Endothelial cell of umbilical vein (primary cell): Measurements from ENCODE around the gene HOXA3. TPM values are rescaled to one million over a fixed set of nuclear protein-coding genes. Genes with fewer than 3 reads are reported as not detected.
A peak's percentile ranks its signal among the peaks of the same experiment; 100 is the strongest.

Source experiments
- BruUV-seq: library from RNA; stranded (reverse); fragments of 400-500 nt; replicated peaks from 2 replicates; lab custom pipeline; 2021; lab: Mats Ljungman, UMichigan
- CTCF ChIA-PET: fragments of 300-600, 350-600 bp; sonication (Branson Sonifier 250); formaldehyde crosslinking; loops from one replicate; lab custom pipeline; 2021; ENCODE audit warnings: antibody characterized with exemption, inconsistent platforms; lab: Charles Lee
- POLR2A ChIA-PET: fragments of 300-600, 350-600 bp; sonication (Branson Sonifier 250); formaldehyde crosslinking; loops from one replicate; lab custom pipeline; 2021; ENCODE audit warnings: antibody characterized with exemption, inconsistent platforms; lab: Charles Lee
- DNase-seq: peaks from one replicate; pipeline ENCODE4 v3.0.0-alpha.2; 2011; ENCODE audit warnings: low read depth, low spot score
- FAIRE-seq: peaks from 2 replicates; lab custom pipeline; 2011; peaks lifted over from hg19 to GRCh38; lab: Jason Lieb, UNC
- H2AFZ ChIP-seq: 2 replicates; pipeline ENCODE4 v1.6.0; 2012; ENCODE audit warnings: low read depth, low read length, control low read depth, inconsistent platforms
- H3K27ac ChIP-seq: 2 replicates; pipeline ENCODE4 v1.5.1; 2011; ENCODE audit warnings: low read depth, mild to moderate bottlenecking, control low read depth, low read length, moderate library complexity; ENCODE audit not compliant: insufficient read depth
- H3K27me3 ChIP-seq, 2 experiments: 2 replicates each; pipeline versions ENCODE4 v1.6.0 to v1.6.1; 2011; ENCODE audit warnings: low read length in 2 of 2, mixed read lengths in 1 of 2; ENCODE audit not compliant: control insufficient read depth in 2 of 2, insufficient read depth in 2 of 2
- H3K36me3 ChIP-seq, 2 experiments: 2 replicates in 1 of 2; 3 replicates in 1 of 2; pipeline ENCODE4 v1.5.1; 2011; ENCODE audit warnings: low read length in 2 of 2, mild to moderate bottlenecking in 1 of 2, moderate library complexity in 1 of 2; ENCODE audit not compliant: control insufficient read depth in 2 of 2, insufficient read depth in 2 of 2; ENCODE audit errors: extremely low read depth in 1 of 2
- H3K4me1 ChIP-seq: 3 replicates; pipeline ENCODE4 v1.5.1; 2011; ENCODE audit warnings: mild to moderate bottlenecking, low read length; ENCODE audit not compliant: control insufficient read depth, insufficient read depth; ENCODE audit errors: extremely low read depth
- H3K4me2 ChIP-seq: 2 replicates; pipeline ENCODE4 v1.6.1; 2011; ENCODE audit warnings: low read length, control low read depth, mixed read lengths; ENCODE audit not compliant: insufficient read depth
- H3K4me3 ChIP-seq, 3 experiments: fragments of 200-600 bp in 1 of 3; sonication (generic), shearing (Covaris generic) in 1 of 3; replicated peaks in 1 of 3; 2 replicates each; pipeline ENCODE4 v1.5.1; 2011 to 2016; ENCODE audit warnings: control low read depth in 3 of 3, low read length in 3 of 3, mild to moderate bottlenecking in 2 of 3, inconsistent platforms in 1 of 3, low read depth in 1 of 3, moderate library complexity in 1 of 3; ENCODE audit not compliant: insufficient read depth in 1 of 3
- H3K79me2 ChIP-seq: 2 replicates; pipeline ENCODE4 v1.6.0; 2012; ENCODE audit warnings: low read length, inconsistent platforms; ENCODE audit not compliant: control insufficient read depth, insufficient read depth
- H3K9ac ChIP-seq: replicated peaks from 2 replicates; pipeline ENCODE3; 2011; ENCODE audit warnings: low read length, control low read depth; ENCODE audit not compliant: insufficient read depth; ENCODE audit errors: extremely low read depth
- H3K9me1 ChIP-seq: replicated peaks from 3 replicates; pipeline ENCODE4 v1.6.0; 2011; ENCODE audit warnings: mild to moderate bottlenecking, low read length; ENCODE audit not compliant: control insufficient read depth, insufficient read depth; ENCODE audit errors: extremely low read depth
- H3K9me3 ChIP-seq: replicated peaks from 2 replicates; pipeline ENCODE4 v1.5.1; 2012; ENCODE audit warnings: low read length, inconsistent platforms; ENCODE audit not compliant: control insufficient read depth, insufficient read depth
- H4K20me1 ChIP-seq: replicated peaks from 2 replicates; pipeline ENCODE3; 2011; ENCODE audit warnings: mild to moderate bottlenecking, low read length; ENCODE audit not compliant: control insufficient read depth, insufficient read depth; ENCODE audit errors: extremely low read depth
- EZH2 ChIP-seq: IDR thresholded peaks from 2 replicates; pipeline ENCODE4 v1.6.1; 2012; ENCODE audit warnings: borderline replicate concordance, low read depth, mild to moderate bottlenecking, moderate library complexity, low read length, inconsistent platforms; ENCODE audit not compliant: severe bottlenecking
- FOS ChIP-seq: IDR thresholded peaks from 2 replicates; pipeline ENCODE4 v1.6.1; 2011; ENCODE audit warnings: mild to moderate bottlenecking, low read length, moderate library complexity, borderline replicate concordance; ENCODE audit not compliant: insufficient read depth
- GATA2 ChIP-seq: IDR thresholded peaks from 2 replicates; pipeline ENCODE4 v1.7.0; 2011; ENCODE audit warnings: low read depth, mild to moderate bottlenecking, moderate library complexity, mixed read lengths, low read length; ENCODE audit not compliant: insufficient read length, insufficient read depth
- JUN ChIP-seq: IDR thresholded peaks from 2 replicates; pipeline ENCODE4 v1.6.1; 2011; ENCODE audit warnings: borderline replicate concordance, low read depth; ENCODE audit not compliant: insufficient read length, insufficient read depth
- MAX ChIP-seq: IDR thresholded peaks from 2 replicates; pipeline ENCODE4 v1.6.1; 2011; ENCODE audit not compliant: insufficient read depth, insufficient read length
- MYC ChIP-seq: IDR thresholded peaks from one replicate; pipeline ENCODE4 v1.6.1; 2011; ENCODE audit warnings: mild to moderate bottlenecking, low read depth, low read length
- POLR2AphosphoS5 ChIP-seq: IDR thresholded peaks from 2 replicates; pipeline ENCODE4 v1.6.1; 2012; ENCODE audit warnings: low read depth, mild to moderate bottlenecking, control low read depth, low read length, moderate library complexity; ENCODE audit not compliant: insufficient read depth
- dilution Hi-C: fragments of 300-500 bp; cut with MboI; formaldehyde crosslinking; loops from one replicate; pipeline ENCODE4 v1.15.0; 2019; ENCODE audit warnings: low sequenced_read_pairs; ENCODE audit not compliant: extremely low pct_ligation_motif_present
- intact Hi-C: fragments of 100-400 bp; cut with micrococcal nuclease; formaldehyde crosslinking; loops from one replicate; pipeline ENCODE4 v1.10.0; 2022
- polyA plus RNA-seq, 4 experiments: library from polyadenylated mRNA; depleted of rRNA in 3 of 4; stranded (reverse) in 3 of 4; unstranded in 1 of 4; fragments of >200 nt; gene quantifications; 2 replicates each; pipeline versions ENCODE4 v1.2.1 to v1.2.3, GENCODE V29; 2011 to 2012; ENCODE audit warnings: missing spikeins in 1 of 4
- total RNA-seq: library from RNA; stranded (reverse); gene quantifications from 2 replicates; pipeline ENCODE4 v1.2.3, GENCODE V29; 2021

HOXA3 gene
- total and polyA plus RNA-seq, 2 donors (not counting 3 experiments of a cell fraction or from before 2014, with no cell fraction given), result 4.7 to 14.0 TPM

DNA sequence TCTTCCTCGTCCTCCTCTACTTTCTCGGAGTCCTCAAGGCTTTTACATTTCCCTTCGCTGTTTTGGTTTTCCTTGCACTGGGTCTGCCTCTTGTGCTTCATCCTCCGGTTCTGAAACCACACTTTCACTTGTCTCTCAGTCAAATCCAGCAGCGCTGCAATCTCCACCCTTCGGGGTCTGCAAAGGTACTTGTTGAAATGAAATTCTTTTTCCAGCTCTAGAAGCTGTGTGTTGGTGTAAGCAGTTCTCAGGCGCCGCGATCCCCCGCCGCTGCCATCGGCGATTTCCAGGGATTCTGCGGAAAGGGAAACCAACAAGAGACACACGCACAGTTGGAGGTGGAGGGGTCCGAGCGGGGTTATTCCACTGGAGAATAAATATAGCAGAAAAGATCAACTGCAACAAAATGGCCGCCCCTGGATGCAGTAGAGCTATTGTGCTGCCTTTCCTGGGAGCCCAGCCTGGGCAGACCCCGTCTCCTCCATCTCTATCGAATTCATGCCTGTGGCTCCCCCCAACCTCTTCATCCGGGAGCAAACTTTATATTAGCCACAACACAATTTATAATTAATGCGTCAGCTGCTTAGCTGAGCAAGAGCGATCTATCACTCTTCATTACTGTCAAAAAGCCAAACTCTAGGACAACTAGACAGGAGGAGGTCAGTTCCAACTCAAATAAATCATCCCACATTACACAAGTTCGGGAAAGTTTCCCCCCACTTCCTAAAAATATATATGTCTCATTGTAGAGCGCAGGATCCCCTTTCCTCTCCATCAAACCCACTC is 51.0 kb downstream of the HOXA3 start:
- ChIA-PET CTCF (interaction anchor here (1.0 to 9.6 kb wide), 7 partner anchors 14 to 732 kb away, joined by 3 to 124 read pairs (median 4); no protein-coding TSS in a partner anchor), POLR2A (no interaction called here)
- Histone ChIP-seq H3K4me3 (peak overlapping the region; percentile 35 to 92 (median 45)), H3K4me2 (peak overlapping the region; percentile 74), H2AFZ (no peak overlapping the region), H3K36me3 (peaks cover 0 to 3% of the 10 kb centered on the region in 2 experiments), H3K9ac (peak overlapping the region; percentile 71), H3K9me3 (no peaks in the 10 kb centered on the region), H3K27ac (peak overlapping the region; percentile 93), H4K20me1 (no peaks in the 10 kb centered on the region), H3K27me3 (no peaks in the 10 kb centered on the region), H3K9me1 (no peaks in the 10 kb centered on the region), H3K79me2 (peaks cover 94% of the 10 kb centered on the region), H3K4me1 (peaks cover 80% of the 10 kb centered on the region)
- peak; percentile 57 for FAIRE-seq
- DNase-seq, result peak; percentile 78
- intact Hi-C loops (loop anchor here (1.0 to 5.0 kb wide), 2 partner anchors 17 to 729 kb away; no protein-coding TSS in a partner anchor), dilution Hi-C loops (no loop called here)
- no TSS peak for BruUV-seq
- TF ChIP-seq JUN (no peak), EZH2 (no peak), GATA2 (no peak), FOS (no peak), MYC (no peak), MAX (no peak), POLR2AphosphoS5 (no peak)
